Body of pancreas (tissue), 4 donors: ENCODE results near the gene PHB1. TPM values are rescaled to one million over a fixed set of nuclear protein-coding genes. Genes with fewer than 3 reads are reported as not detected.
A peak's percentile ranks its signal among the peaks of the same experiment; 100 is the strongest.

Experiments used
- ATAC-seq: fragments of 150-250 bp; one replicate; pipeline ENCODE4 v1.9.1; 2016
- DNase-seq, 4 donors: peaks; one replicate each; pipeline ENCODE4 v3.0.0-alpha.2; 2019
- H3K27ac ChIP-seq, 4 donors: fragments of 200-600 bp; sonication (generic); 1 replicate in 3 of 4; 2 replicates in 1 of 4; pipeline versions ENCODE4 v1.5.1 to v1.6.1; 2016 to 2019; ENCODE audit warnings: mild to moderate bottlenecking in 1 of 4, mixed read lengths in 1 of 4, moderate library complexity in 1 of 4
- H3K27me3 ChIP-seq, 2 donors: fragments of 200-600 bp; sonication (generic); one replicate each; pipeline ENCODE4 v1.6.0; 2016; ENCODE audit warnings: mild to moderate bottlenecking in 1 of 2
- H3K36me3 ChIP-seq, 2 donors: fragments of 200-600 bp; sonication (generic); replicated peaks in 1 of 2; 2 replicates each; pipeline ENCODE4 v1.5.1; 2016; ENCODE audit warnings: low read depth in 2 of 2; ENCODE audit not compliant: insufficient read depth in 1 of 2
- H3K4me1 ChIP-seq: fragments of 200-600 bp; sonication (generic); one replicate; pipeline ENCODE4 v1.6.0; 2016
- H3K4me3 ChIP-seq, 2 donors: fragments of 200-600 bp; sonication (generic); 1 replicate in 1 of 2; 2 replicates in 1 of 2; pipeline ENCODE4 v1.5.1; 2016 to 2019
- H3K9me3 ChIP-seq, 3 donors: fragments of 200-600 bp; sonication (generic); 1 replicate in 2 of 3; 2 replicates in 1 of 3; pipeline ENCODE4 v1.5.1; 2016
- CTCF ChIP-seq, 7 experiments: fragments of 450-650 bp in 4 of 7; fragments of 200-600 bp in 3 of 7; sonication (generic) in 3 of 7; IDR thresholded peaks; one replicate each; pipeline ENCODE4 v1.5.1; 2016 to 2019; ENCODE audit warnings: antibody characterized with exemption in 7 of 7
- POLR2A ChIP-seq, 3 donors: fragments of 450-650 bp; IDR thresholded peaks; one replicate each; pipeline ENCODE4 v1.6.1; 2016; ENCODE audit warnings: antibody characterized with exemption in 3 of 3, mild to moderate bottlenecking in 2 of 3
- WGBS, 2 donors: methylation state at CpG; one replicate each; pipeline ENCODE4 v1.1.5; 2017; 5-methylcytosine and 5-hydroxymethylcytosine counted together
- intact Hi-C: fragments of 100-400 bp; cut with DNase I; formaldehyde crosslinking; loops from one replicate; pipeline ENCODE4 v1.15.1; 2023
- total RNA-seq, 2 donors: library from RNA; depleted of rRNA; stranded (reverse); fragments of >200 nt; gene quantifications; one replicate each; pipeline ENCODE4 v1.1.0, GENCODE V29; 2016

The PHB1 gene
- total RNA-seq, 2 donors from 2014 or later: 37.1 to 38.6 TPM

- Histone ChIP-seq H3K4me1 (peaks cover 32% of the 10 kb centered on the region), H3K27me3 (no peaks in the 10 kb centered on the region), H3K27ac (peak overlapping the region; percentile 91 to 93 (median 91)), H3K9me3 (no peaks in the 10 kb centered on the region), H3K4me3 (peak overlapping the region; percentile 74 to 96), H3K36me3 (no peaks in the 10 kb centered on the region)
- WGBS, 2 donors: 0% methylated on average over 17 to 37 of the region's 52 CpGs
- TF ChIP-seq POLR2A (IDR thresholded peaks at IDR 0.05) (peak in 2 of 3 donors; percentile 36 to 42), CTCF (IDR thresholded peaks at IDR 0.05) (no peak)
- ATAC-seq: peak; percentile 1
- DNase-seq: peak; percentile 37 to 48 (median 44)
- intact Hi-C loops: no loop called here
These were observed 53.4 kb downstream of the PHB1 start for GRCh38 chr17:49361129-49361901.

DNA sequence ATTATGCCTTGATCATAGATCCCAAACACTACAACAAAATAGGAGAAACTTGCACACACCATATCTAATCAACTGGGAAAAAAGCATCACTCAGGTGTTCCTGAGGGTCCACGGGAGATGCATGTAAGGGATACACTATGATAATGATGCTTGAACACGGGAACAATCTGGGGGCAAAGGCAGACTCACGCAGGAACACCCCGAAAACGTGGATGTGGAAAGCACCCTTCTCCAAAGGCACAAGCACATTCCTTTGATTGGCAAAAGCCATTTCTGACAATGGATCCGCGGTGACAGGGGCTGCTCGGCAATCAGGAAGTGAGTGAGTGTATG is 53.9 kb downstream of the PHB1 start:
- peak in 1 of 4 donors; percentile 26 for DNase-seq
- peak overlapping the region; percentile 91 to 93 (median 91) for H3K27ac ChIP-seq

DNA sequence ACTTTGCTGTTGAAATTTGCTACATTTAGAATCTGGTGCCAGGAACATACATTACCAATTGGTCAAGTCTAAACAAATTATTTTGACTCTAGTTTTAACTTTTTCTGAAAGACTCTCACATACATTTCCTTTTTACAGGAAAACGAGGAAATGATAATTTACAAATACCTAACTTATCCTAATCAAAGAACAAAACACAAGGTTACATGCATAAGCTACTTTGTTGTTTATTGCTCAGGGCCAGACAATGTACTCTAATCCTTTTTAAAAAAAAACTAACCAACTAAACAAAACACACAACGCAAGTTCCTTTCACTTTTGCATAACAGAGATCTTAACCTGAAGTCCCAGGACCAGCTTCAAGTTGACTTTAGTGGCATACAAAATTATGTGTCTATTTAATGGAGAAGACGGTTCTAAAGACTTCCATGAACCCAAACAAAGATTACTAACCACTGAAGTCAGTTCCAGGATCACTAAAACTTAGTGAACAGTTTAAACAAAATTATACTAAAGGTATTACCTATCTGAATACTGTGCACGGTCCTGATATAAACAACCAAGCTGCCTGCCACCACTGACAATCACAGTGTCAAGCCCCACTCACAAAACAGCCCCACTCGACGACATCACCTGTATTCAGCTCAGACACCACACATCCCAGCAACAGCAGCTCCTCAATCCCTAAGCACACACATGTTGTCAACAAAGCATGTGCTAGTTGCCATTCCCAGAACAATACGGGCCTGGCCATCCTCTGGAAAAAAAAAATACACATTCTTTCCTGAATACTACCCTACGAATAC is 54.5 kb downstream of the PHB1 start:
- WGBS, 2 donors: 6 to 7% methylated on average over 8 of the region's 8 CpGs
- H3K36me3 ChIP-seq: no peaks in the 10 kb centered on the region
- peak overlapping the region in 2 of 4 donors; percentile 91 for H3K27ac ChIP-seq
- no peak for TF ChIP-seq POLR2A (IDR thresholded peaks at IDR 0.05)
- no peak for TF ChIP-seq CTCF (IDR thresholded peaks at IDR 0.05)
- ATAC-seq: no peak
- no peak for DNase-seq
- H3K27me3 ChIP-seq: no peaks in the 10 kb centered on the region
- intact Hi-C loops: no loop called here
- no peaks in the 10 kb centered on the region for H3K9me3 ChIP-seq
- peak overlapping the region in 1 of 2 donors; percentile 74 for H3K4me3 ChIP-seq
- peaks cover 36% of the 10 kb centered on the region for H3K4me1 ChIP-seq

More for the DNA sequence above, 53.9 kb downstream of the PHB1 start:
- Histone ChIP-seq H3K4me1 (peaks cover 35% of the 10 kb centered on the region), H3K27me3 (no peaks in the 10 kb centered on the region), H3K36me3 (no peaks in the 10 kb centered on the region), H3K9me3 (no peaks in the 10 kb centered on the region), H3K4me3 (peak overlapping the region in 1 of 2 donors; percentile 74)
- no peak for ATAC-seq
- WGBS, 2 donors: 2 to 3% methylated on average over 8 of the region's 8 CpGs
- intact Hi-C loops: no loop called here
- TF ChIP-seq POLR2A (IDR thresholded peaks at IDR 0.05) (no peak), CTCF (IDR thresholded peaks at IDR 0.05) (no peak)

- Histone ChIP-seq H3K36me3 (no peaks in the 10 kb centered on the region), H3K4me1 (peaks cover 36% of the 10 kb centered on the region), H3K9me3 (no peaks in the 10 kb centered on the region), H3K27me3 (no peaks in the 10 kb centered on the region), H3K4me3 (no peak overlapping the region), H3K27ac (no peak overlapping the region)
- TF ChIP-seq CTCF (IDR thresholded peaks at IDR 0.05) (no peak), POLR2A (IDR thresholded peaks at IDR 0.05) (no peak)
- ATAC-seq: no peak
- 27 to 37% methylated on average over 4 of the region's 4 CpGs for WGBS, 2 donors
- intact Hi-C loops: no loop called here
- DNase-seq: no peak
These were observed 55.9 kb downstream of the PHB1 start for GRCh38 chr17:49358641-49359247.
